Right ventricle myocardium inferior (tissue), 1 donor: ENCODE measurements around the gene WNT10A. TPM values are rescaled to one million over a fixed set of nuclear protein-coding genes. Genes with fewer than 3 reads are reported as not detected.

ENCODE experiments used
- ATAC-seq: fragments of 200-7000 bp; cut with Tn5 transposase; one replicate; pipeline ENCODE4 v1.9.1; 2020; ENCODE audit warnings: mild to moderate bottlenecking, moderate library complexity
- DNase-seq: peaks from one replicate; pipeline ENCODE4 v3.0.0; 2021; ENCODE audit errors: missing footprints
- intact Hi-C: fragments of 100-400 bp; cut with DNase I; formaldehyde crosslinking; loops from one replicate; pipeline ENCODE4 v1.11.0; 2022
- total RNA-seq: library from RNA; stranded (reverse); fragmentation: NEBNext Ultra II Directional; extraction: Animal tissue kit (Norgen Biotek cat#: 25700); gene quantifications from one replicate; pipeline ENCODE4 v1.2.1, GENCODE V29; 2021
- donor health status: DM: no; HTN: yes; CAD: no; lungs with severe emphysema.

The WNT10A gene
- total RNA-seq, 1 donor from 2014 or later: not detected

- no peak for DNase-seq
- ATAC-seq: no peak
- intact Hi-C loops: no loop called here
Measured at GRCh38 chr2:218856167-218856895, 24.3 kb upstream of the WNT10A start.

GRCh38 chr2:218856896-218857243 is 23.8 kb upstream of the WNT10A start:
- ATAC-seq (no peak), DNase-seq (no peak)
- intact Hi-C loops: no loop called here

GRCh38 chr2:218857371-218858137 is 23.1 kb upstream of the WNT10A start:
- no peak for DNase-seq
- intact Hi-C loops: no loop called here
- ATAC-seq: no peak

GRCh38 chr2:218858138-218858445 is 22.6 kb upstream of the WNT10A start:
- DNase-seq (no peak), ATAC-seq (no peak)
- intact Hi-C loops: no loop called here

- DNase-seq (no peak), ATAC-seq (no peak)
- intact Hi-C loops: no loop called here
Measured at GRCh38 chr2:218858671-218859555, 21.7 kb upstream of the WNT10A start.

GRCh38 chr2:218859556-218859987 is 21.1 kb upstream of the WNT10A start, which contains the start of gene WNT6:
TSS of gene WNT6 (plus strand) at chr2:218859805. CDS start at chr2:218860038, 233 bp downstream.
- DNase-seq: no peak
- ATAC-seq: no peak
- intact Hi-C loops: no loop called here

- intact Hi-C loops: no loop called here
- ATAC-seq (no peak), DNase-seq (no peak)
Measured at GRCh38 chr2:218859988-218860831, 20.4 kb upstream of the WNT10A start.

GRCh38 chr2:218860950-218861381 is 19.7 kb upstream of the WNT10A start:
- DNase-seq (no peak), ATAC-seq (peak; percentile 69)
- intact Hi-C loops: no loop called here

- no peak for ATAC-seq
- intact Hi-C loops: no loop called here
- no peak for DNase-seq
Measured at GRCh38 chr2:218861645-218862318, 18.9 kb upstream of the WNT10A start.

- DNase-seq (no peak), ATAC-seq (no peak)
- intact Hi-C loops: no loop called here
Measured at GRCh38 chr2:218863021-218863520, 17.6 kb upstream of the WNT10A start.

- intact Hi-C loops: no loop called here
- DNase-seq (no peak), ATAC-seq (no peak)
Measured at GRCh38 chr2:218865396-218865795, 15.3 kb upstream of the WNT10A start.

- no peak for DNase-seq
- intact Hi-C loops: no loop called here
Measured at GRCh38 chr2:218865999-218866398, 14.7 kb upstream of the WNT10A start.

GRCh38 chr2:218867900-218868299 is 12.8 kb upstream of the WNT10A start:
- DNase-seq (no peak), ATAC-seq (peak; percentile 39)
- intact Hi-C loops: no loop called here

More at GRCh38 chr2:218865999-218866398, 14.7 kb upstream of the WNT10A start:
- ATAC-seq: no peak

GRCh38 chr2:218869064-218869463 is 11.6 kb upstream of the WNT10A start:
- ATAC-seq (no peak), DNase-seq (no peak)
- intact Hi-C loops: no loop called here

GRCh38 chr2:218870984-218871344 is 9.7 kb upstream of the WNT10A start:
- intact Hi-C loops: no loop called here
- no peak for ATAC-seq
- DNase-seq: no peak

- intact Hi-C loops: no loop called here
- ATAC-seq (no peak), DNase-seq (no peak)
Measured at GRCh38 chr2:218871345-218872302, 9.0 kb upstream of the WNT10A start.
